Dedifferentiated amniotic fluid mesenchymal stem cell (primary cell): ENCODE measurements around the gene HSF4.
A peak's percentile ranks its signal among the peaks of the same experiment; 100 is the strongest.

Experiments used
- DNase-seq: peaks from one replicate; pipeline ENCODE4 v3.0.0-alpha.2; 2016; ENCODE audit errors: extremely low spot score

Gene HSF4

GRCh38 chr16:67184995-67185650, 20.6 kb downstream of the HSF4 start:
- peak; percentile 79 for DNase-seq

- no peak for DNase-seq
Measured at GRCh38 chr16:67185651-67186134, 21.1 kb downstream of the HSF4 start.

- DNase-seq, result no peak
Measured at GRCh38 chr16:67186550-67186950, 22.0 kb downstream of the HSF4 start.

DNA sequence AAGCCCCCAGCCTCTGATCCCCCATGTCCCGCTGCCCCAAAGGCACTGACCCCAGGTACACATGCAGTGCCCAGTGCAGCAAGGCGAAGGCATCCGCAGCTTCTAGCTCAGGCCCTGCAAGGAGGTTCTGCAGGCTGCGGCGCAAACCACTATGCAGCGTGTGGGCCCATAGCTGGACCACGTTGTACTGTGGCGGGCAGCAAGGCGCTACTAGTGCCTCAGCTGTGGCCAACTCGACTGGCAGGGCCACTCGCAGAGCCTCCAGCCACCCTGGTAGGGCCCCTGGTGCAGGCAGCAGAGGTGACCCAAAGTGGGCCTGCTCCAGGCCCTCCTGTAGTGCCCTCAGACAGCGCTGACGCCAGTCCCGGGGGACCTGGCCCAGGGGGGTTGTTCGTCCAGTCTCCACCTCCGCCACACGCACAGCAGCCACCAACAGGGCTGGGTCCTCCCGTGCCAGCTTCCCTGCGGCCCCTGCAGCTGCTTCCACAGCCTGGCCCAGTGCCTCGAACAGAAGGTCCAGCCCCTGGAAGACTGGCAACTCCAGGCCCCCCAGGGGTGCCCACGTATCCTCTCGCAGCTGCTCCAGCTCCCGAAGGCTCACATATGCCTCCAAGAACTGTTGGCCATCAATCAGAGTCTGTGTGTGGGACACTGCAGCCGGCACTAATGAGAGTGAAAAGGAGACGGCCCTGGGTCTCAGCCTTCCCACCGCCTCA, 22.8 kb downstream of the HSF4 start:
- DNase-seq, result no peak

DNA sequence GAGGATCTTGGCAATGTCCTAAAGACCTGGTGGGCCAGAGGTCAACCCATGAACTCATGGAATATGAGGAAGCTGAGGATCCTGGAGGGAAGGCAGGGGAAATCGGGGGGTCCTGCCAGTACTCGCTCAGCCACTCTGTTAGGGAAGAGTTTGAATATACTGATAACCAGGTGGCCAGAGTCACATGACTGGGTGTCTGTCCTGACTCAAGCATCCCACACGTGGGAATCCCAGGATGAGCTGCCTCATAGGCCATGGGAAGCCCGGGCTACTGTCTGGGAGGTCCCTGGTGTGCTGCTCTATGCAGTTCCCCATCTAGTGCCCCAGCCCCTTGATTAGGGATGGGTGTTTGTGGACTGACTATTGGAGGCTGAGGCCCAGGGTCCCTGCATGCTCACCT, 23.8 kb downstream of the HSF4 start:
- DNase-seq, result no peak

GRCh38 chr16:67188798-67189197, 24.3 kb downstream of the HSF4 start:
- DNase-seq, result no peak

GRCh38 chr16:67190041-67190440, 25.5 kb downstream of the HSF4 start, which contains the start of gene EXOC3L1:
TSS of gene EXOC3L1 (minus strand) at chr16:67190136. CDS start at chr16:67189676, 460 bp downstream.
- no peak for DNase-seq

- no peak for DNase-seq
Measured at GRCh38 chr16:67190448-67191399, 26.2 kb downstream of the HSF4 start.

GRCh38 chr16:67191411-67191994, 27.0 kb downstream of the HSF4 start:
- DNase-seq, result no peak

GRCh38 chr16:67191995-67192681, 27.6 kb downstream of the HSF4 start, which contains the start of gene E2F4:
TSS of gene E2F4 (plus strand) at chr16:67192155. CDS start at chr16:67192228, 73 bp downstream.
- DNase-seq, result peak; percentile 87

- no peak for DNase-seq
Measured at GRCh38 chr16:67192781-67193361, 28.3 kb downstream of the HSF4 start.

DNA sequence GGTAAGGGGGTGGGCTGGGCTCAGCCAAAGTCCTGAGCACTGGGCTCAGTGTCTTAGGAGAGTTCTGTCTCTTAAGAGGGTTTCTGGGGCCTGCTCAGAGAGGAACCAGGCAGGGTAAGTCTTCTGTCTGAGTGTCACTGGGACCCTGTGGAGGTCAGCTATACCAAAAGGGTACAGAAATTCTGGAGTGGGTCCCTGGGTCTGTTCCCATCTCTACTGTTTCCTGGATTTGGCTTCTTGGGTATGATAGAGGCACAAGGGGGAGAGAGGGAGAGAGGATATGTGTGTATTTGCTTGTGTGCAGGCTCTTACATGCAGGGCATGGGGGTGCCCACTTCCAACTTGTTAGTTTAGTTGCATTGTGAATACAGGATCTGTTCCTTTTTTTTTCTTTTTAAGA, 29.0 kb downstream of the HSF4 start:
- DNase-seq, result no peak

- DNase-seq, result no peak
Measured at GRCh38 chr16:67194260-67194659, 29.7 kb downstream of the HSF4 start.

- no peak for DNase-seq
Measured at GRCh38 chr16:67195676-67196075, 31.1 kb downstream of the HSF4 start.

DNA sequence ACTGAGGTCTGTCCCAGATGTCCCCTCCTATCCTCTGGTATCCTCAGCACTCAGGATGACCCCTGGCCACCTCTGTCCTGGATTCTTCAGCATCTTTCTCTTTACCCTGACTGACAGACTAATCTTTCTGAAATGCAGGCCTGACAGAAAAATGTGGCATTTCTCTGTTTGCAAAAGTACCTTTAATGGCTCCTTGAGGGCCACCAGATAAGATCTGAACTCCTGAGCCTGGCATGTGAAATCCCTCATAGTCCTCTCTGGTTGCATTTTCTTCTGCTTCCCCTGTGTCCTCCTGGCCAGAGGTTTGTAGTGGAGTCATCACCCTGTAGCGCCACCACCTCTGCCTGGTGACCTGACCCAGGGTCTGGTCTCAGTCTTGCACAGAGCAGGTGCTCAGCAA, 32.3 kb downstream of the HSF4 start:
- DNase-seq, result no peak

- no peak for DNase-seq
Measured at GRCh38 chr16:67197704-67198103, 33.2 kb downstream of the HSF4 start.

GRCh38 chr16:67198238-67198734, 33.7 kb downstream of the HSF4 start:
- no peak for DNase-seq

GRCh38 chr16:67199011-67199807, 34.7 kb downstream of the HSF4 start, which contains the start of gene ELMO3:
TSS of gene ELMO3 (plus strand) at chr16:67199131. CDS start at chr16:67199327, 196 bp downstream.
- DNase-seq, result no peak

- no peak for DNase-seq
Measured at GRCh38 chr16:67199808-67200198, 35.3 kb downstream of the HSF4 start.
